Endothelial cell of umbilical vein (primary cell): ENCODE results near the gene ITIH4.

Experiments
- CTCF ChIP-seq, 2 donors: IDR thresholded peaks; 1 replicate in 1 of 2; 2 replicates in 1 of 2; pipeline ENCODE4 v1.5.1; 2011; ENCODE audit warnings: low read length in 2 of 2, mild to moderate bottlenecking in 2 of 2, moderate library complexity in 2 of 2, control low read depth in 1 of 2, inconsistent platforms in 1 of 2, low read depth in 1 of 2; ENCODE audit not compliant: insufficient read depth in 1 of 2; ENCODE audit errors: extremely low read depth in 1 of 2
- EZH2 ChIP-seq: IDR thresholded peaks from 2 replicates; pipeline ENCODE4 v1.6.1; 2012; ENCODE audit warnings: borderline replicate concordance, low read depth, mild to moderate bottlenecking, moderate library complexity, low read length, inconsistent platforms; ENCODE audit not compliant: severe bottlenecking
- FOS ChIP-seq: IDR thresholded peaks from 2 replicates; pipeline ENCODE4 v1.6.1; 2011; ENCODE audit warnings: mild to moderate bottlenecking, low read length, moderate library complexity, borderline replicate concordance; ENCODE audit not compliant: insufficient read depth
- GATA2 ChIP-seq: IDR thresholded peaks from 2 replicates; pipeline ENCODE4 v1.7.0; 2011; ENCODE audit warnings: low read depth, mild to moderate bottlenecking, moderate library complexity, mixed read lengths, low read length; ENCODE audit not compliant: insufficient read length, insufficient read depth
- MAX ChIP-seq: IDR thresholded peaks from 2 replicates; pipeline ENCODE4 v1.6.1; 2011; ENCODE audit not compliant: insufficient read depth, insufficient read length
- MYC ChIP-seq: IDR thresholded peaks from one replicate; pipeline ENCODE4 v1.6.1; 2011; ENCODE audit warnings: mild to moderate bottlenecking, low read depth, low read length
- POLR2A ChIP-seq: IDR thresholded peaks from 2 replicates; pipeline ENCODE4 v1.6.1; 2012; ENCODE audit warnings: low read depth, mild to moderate bottlenecking, control low read depth, low read length
- POLR2AphosphoS5 ChIP-seq: IDR thresholded peaks from 2 replicates; pipeline ENCODE4 v1.6.1; 2012; ENCODE audit warnings: low read depth, mild to moderate bottlenecking, control low read depth, low read length, moderate library complexity; ENCODE audit not compliant: insufficient read depth

GRCh38 chr3:52775877-52776276, 54.6 kb downstream of the ITIH4 start:
- TF ChIP-seq POLR2AphosphoS5 (no peak), POLR2A (no peak), CTCF (IDR thresholded peaks at IDR 0.05; ENCODE audit: extremely low read depth in 1 of 2, insufficient read depth in 1 of 2, low read depth in 1 of 2, low read length in 2 of 2) (no peak), EZH2 (no peak), MYC (no peak), MAX (no peak), FOS (no peak), GATA2 (no peak)
